Head of caudate nucleus (tissue), 42 donors: ENCODE results near the gene ITPKC.

Source experiments
- DNase-seq, 42 donors: peaks; one replicate each; pipeline versions ENCODE4 v3.0.0 to v3.0.0-alpha.2; 2020 to 2021; ENCODE audit warnings: mixed read lengths in 7 of 42
- intact Hi-C: fragments of 100-400 bp; cut with DNase I; formaldehyde crosslinking; loops from one replicate; pipeline ENCODE4 v1.15.0; 2022

The ITPKC gene

DNA sequence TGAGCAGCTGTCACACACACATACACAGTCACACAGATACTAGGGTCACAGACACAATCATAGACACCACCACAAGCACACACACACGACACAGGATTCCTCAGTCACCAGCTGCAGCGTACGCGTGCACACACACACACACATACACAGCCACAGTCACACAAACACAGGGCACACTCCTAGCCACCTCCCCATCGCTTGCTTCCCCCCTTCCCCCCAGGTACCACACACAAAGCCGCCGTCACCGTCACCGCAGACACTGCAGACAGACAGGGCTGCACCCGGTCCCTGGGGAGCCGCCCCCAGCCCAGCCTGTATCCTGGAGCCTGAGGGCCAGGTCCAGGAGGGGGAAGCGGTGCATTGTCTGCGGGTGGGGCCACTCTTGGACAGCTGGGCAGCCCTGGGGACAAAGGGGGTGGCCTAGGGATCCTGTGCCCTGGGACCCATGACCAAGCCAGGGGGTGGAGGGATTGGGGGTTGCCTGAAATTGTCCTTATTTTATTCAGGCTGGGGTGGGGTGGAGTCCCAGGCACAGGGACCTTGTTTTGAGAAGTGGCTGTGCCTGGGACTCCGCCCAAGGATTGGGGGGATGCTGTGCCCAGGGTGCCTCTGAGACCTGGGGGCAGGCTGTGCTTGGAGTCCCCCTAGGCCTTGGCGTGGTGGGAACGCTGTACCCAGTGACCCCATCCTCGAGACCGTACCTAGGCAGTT, 27.4 kb upstream of the ITPKC start:
- DNase-seq, result peak in 21 of 42 donors; percentile 27 to 70 (median 51)
- intact Hi-C loops, result no loop called here

DNA sequence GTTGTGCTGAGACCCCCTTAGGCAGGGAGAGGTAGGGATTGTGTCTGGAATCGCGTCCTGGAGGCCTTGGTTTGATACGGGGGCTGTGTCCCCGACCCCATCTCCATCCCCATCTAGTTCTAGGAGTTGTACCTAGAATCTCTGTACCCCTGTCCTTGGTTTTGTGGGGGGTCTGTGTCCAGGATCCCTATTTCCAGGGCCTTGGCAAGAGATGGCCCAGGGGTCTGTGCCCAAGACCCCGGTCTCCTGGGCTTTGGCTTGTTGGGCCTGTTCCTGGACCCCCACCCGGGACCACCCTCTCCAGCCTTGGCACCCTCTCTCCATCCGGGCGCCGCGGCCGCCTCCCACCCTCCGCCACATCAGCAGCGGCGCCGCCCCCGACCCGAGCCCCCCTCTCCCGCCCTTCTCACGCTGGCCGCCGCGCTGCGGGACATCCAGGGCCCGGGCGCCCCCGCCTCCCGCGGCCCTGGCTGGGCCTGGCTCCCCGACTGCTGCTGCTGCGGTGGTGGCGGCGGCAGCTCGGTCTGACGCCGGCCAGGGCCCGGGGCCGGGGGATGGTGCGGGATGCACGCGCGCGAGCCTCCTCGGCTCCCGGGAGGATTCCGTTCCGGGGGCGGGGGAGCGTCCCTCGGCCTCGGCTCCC, 26.7 kb upstream of the ITPKC start, which contains the start of gene NUMBL:
Gene NUMBL, minus strand, starts transcription at position 602 of the 643 bp plus-strand sequence. Its CDS starts 168 bp downstream, at position 434.
- no peak for DNase-seq
- intact Hi-C loops, result no loop called here

DNA sequence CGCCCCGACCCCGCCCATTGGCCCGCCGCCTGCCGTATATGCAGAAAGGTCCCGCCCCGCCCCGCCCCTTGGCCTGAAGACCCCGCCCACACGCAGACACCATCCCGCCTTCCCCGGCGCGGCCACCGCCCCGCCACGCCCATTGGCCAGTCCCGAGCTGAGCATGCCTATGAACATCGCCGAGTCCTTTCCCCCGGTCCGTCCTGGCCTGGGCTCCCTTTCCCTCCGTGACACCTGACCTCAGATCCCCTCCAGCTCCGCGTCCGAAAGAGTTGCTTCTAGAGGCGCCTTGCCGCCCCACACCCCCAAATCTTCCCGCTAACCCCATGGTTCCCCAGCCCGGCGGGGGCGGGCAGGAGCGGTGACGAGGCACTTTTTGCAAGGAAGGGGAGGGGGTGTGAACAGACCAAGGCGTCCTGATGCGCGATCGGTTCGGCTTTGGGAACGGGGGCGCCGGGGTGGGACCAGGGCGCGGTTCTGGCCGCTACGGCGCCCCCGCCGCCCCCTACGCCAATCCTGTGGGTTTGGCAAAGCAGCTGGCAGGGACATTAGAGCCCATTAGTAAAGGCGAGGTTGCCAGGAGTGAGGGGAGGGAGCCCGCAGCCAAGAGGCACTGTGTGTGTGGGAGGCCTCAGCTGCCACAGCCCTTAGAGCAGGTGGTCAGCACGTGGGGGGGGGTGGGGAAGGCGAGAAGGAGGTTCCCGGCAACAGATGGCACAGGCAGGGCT, 26.1 kb upstream of the ITPKC start:
- intact Hi-C loops, result no loop called here
- DNase-seq, result peak; percentile 86 to 99 (median 94)

GRCh38 chr19:40691421-40692211, 25.3 kb upstream of the ITPKC start:
- intact Hi-C loops, result no loop called here
- peak in 11 of 42 donors; percentile 22 to 58 (median 36) for DNase-seq

DNA sequence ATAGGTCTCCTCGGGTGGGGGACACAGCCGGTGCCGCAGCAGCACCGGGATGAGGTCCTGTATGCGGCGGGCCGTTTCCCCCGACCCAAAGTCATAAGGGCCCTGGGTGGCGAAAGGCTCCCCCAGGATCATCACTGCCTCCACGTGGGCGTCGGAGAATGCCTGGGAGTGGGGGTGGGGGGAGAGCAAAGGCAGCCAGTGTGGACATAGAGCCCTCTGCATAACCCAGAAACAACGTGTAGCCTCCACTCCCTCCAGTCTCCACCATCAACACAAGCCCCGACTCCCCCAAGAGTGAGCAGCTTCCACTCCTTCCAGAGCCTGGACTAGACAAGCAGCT, 24.7 kb upstream of the ITPKC start:
- no peak for DNase-seq
- intact Hi-C loops, result no loop called here

GRCh38 chr19:40693150-40693788, 23.6 kb upstream of the ITPKC start:
- intact Hi-C loops, result no loop called here
- peak in 1 of 42 donors; percentile 52 for DNase-seq

- DNase-seq, result no peak
- intact Hi-C loops, result no loop called here
Measured at GRCh38 chr19:40693896-40694295, 23.0 kb upstream of the ITPKC start.

DNA sequence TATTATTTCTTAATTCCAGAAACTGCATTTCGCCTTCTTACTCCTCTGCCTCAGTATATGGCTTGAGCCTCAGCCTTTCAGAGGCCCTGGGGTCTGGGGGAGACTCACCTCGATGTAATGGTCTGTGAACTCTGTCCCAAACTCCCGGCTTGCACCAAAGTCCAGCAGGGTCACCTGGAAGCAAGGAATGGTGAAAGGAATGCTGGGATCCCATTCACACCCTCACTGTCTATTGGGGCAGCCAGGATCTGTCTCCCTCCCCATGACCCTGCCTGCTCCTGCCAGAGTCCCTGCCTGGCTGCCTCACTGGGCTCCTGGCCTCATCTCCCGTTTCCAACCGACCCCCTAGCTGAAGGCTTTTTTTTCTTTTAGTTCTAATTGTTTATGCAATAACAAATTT, 21.0 kb upstream of the ITPKC start:
- no peak for DNase-seq
- intact Hi-C loops, result no loop called here

- intact Hi-C loops, result no loop called here
- DNase-seq, result no peak
Measured at GRCh38 chr19:40697007-40697406, 19.9 kb upstream of the ITPKC start.

- intact Hi-C loops, result no loop called here
- DNase-seq, result no peak
Measured at GRCh38 chr19:40700083-40700482, 16.8 kb upstream of the ITPKC start.

- no peak for DNase-seq
- intact Hi-C loops, result no loop called here
Measured at GRCh38 chr19:40701758-40702157, 15.2 kb upstream of the ITPKC start.

DNA sequence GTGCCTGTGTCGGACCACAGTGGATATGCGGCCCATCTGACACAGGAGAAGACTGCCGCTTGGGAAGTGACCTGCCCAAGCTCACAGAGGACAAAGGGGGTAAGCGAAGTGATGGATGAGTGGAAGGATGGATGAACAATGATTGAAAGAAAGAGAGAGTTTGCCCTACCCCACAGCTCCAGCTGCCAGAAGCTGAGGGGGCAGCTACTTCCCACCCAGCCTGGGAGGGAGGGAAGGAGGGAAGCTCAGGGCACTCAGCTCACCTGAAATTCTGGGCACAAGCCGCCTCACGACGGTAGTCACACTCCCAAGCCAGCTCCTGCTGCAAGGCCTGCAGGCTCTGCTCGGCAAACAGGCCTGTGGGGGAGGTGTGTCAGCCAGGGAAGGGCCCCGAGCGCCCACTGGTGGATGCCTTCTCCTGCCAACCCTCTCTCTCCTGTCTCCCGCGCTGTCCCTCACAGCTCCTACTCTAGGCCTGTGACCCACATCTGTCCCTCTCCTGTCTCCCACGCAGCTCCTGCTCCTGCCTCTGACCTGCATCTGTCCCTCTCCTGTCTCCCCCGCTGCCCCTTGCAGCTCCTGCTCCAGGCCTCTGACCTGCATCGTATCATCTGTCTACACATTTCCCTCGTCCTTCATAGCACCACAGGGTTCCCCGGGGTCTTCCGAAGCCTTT, 14.4 kb upstream of the ITPKC start:
- intact Hi-C loops, result no loop called here
- peak in 41 of 42 donors; percentile 24 to 88 (median 69) for DNase-seq

- intact Hi-C loops, result no loop called here
- no peak for DNase-seq
Measured at GRCh38 chr19:40703029-40703755, 13.7 kb upstream of the ITPKC start.

DNA sequence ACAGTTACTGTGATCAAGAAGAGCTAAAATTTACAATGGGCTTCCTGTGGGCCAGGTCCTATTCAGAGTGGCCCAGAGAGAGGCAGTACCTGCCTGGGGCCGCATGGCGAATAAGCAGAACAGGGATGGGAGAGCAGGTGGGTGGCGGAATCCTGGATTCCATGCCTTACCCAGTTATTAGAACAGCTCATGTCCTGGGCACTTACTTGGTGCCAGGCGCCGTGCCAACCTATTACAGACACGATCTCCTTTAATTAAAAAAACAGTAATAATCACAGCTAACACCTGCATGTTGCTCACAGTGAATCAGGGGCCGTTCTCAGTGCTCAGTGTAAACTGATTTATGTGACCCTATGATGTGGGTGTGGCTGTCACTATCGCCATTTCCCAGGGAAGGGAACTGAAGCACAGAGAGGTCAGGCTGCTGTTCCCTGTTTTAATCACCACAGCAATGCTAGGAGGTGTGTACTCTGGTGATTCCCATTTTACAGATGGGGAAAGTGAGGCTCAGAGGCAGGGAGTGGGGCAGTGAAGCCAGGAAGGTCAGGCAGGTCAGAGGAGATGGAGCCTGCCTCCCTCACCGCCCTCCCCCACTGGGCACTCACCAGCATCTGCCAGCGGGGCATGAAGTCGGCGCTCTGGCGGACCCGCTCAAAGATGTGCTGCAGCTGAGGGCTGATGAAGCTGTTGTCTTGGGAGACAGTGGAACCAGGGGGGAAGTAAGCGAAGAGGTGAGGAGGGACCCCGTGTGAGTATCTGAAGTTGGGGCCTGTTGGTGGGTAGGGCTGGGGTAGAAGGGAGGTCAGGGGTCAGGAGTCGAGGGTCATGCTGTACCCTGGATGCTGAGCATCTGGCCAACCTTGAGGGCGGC, 12.2 kb upstream of the ITPKC start:
- intact Hi-C loops, result no loop called here
- DNase-seq, result no peak

- no peak for DNase-seq
- intact Hi-C loops, result no loop called here
Measured at GRCh38 chr19:40705362-40705651, 11.6 kb upstream of the ITPKC start.

GRCh38 chr19:40705950-40706619, 10.8 kb upstream of the ITPKC start:
- intact Hi-C loops, result no loop called here
- DNase-seq, result no peak

- DNase-seq, result no peak
Measured at GRCh38 chr19:40707615-40708014, 9.3 kb upstream of the ITPKC start.

More at GRCh38 chr19:40707615-40708014, 9.3 kb upstream of the ITPKC start:
- intact Hi-C loops, result no loop called here
